ENCODE data around the gene NPHP1.

DNA sequence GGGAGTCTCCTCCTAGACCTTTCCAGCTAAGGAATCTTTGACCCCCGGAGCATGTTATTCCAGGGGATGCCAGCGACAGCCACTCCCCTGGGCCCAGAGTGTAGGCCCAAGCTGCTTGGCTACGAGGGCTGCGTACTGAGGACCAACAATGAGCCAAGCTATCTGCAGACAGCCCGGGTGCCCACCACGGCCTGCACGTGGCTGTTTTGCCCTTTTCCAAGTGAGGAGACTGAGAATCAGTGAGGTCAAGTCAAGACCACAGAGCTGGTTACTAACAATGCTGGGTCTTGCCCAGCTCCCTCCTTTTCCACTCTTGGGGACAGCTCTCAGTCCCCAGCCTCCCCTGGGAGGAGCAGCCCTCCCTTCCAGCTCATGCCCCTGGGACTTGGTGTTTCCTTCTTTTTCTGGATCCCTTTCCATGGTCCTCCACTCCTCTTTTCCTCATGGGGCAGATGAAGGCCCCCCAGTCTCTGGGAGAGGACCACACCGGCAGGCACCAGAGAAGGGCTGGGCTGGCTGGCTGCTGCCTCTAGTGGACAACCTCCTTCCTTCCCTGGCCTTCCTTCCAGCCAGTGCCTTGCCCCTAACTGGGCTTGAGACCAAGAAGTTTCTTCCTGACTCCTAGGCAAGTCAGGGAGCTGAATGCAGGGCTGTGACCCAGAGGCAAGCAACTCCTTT is 88.6 kb downstream of the NPHP1 start:
- TF ChIP-seq IRF2 (CRISPR knock-in tag; IDR thresholded peaks at IDR 0.05; ENCODE audit: borderline replicate concordance, low read depth) (no peak), CTCF (IDR thresholded peaks at IDR 0.05) (no peak), MAX (CRISPR knock-in tag; IDR thresholded peaks at IDR 0.05) (no peak), NFYB (CRISPR knock-in tag; conservative IDR thresholded peaks at IDR 0.05; ENCODE audit: low read depth) (no peak), ZNF512 (CRISPR knock-in tag; IDR thresholded peaks at IDR 0.05; ENCODE audit: borderline replicate concordance) (no peak), ZNF121 (CRISPR knock-in tag; IDR thresholded peaks at IDR 0.05) (no peak), ZNF138 (CRISPR knock-in tag; conservative IDR thresholded peaks at IDR 0.05) (no peak), STAT6 (CRISPR knock-in tag; conservative IDR thresholded peaks at IDR 0.05; ENCODE audit: low read depth) (no peak), CREM (CRISPR knock-in tag; IDR thresholded peaks at IDR 0.05) (no peak), CREB1 (CRISPR knock-in tag; IDR thresholded peaks at IDR 0.05) (no peak)
- TF ChIP-seq, protein P1, sequence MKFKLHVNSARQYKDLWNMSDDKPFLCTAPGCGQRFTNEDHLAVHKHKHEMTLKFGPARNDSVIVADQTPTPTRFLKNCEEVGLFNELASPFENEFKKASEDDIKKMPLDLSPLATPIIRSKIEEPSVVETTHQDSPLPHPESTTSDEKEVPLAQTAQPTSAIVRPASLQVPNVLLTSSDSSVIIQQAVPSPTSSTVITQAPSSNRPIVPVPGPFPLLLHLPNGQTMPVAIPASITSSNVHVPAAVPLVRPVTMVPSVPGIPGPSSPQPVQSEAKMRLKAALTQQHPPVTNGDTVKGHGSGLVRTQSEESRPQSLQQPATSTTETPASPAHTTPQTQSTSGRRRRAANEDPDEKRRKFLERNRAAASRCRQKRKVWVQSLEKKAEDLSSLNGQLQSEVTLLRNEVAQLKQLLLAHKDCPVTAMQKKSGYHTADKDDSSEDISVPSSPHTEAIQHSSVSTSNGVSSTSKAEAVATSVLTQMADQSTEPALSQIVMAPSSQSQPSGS (CRISPR knock-in tag; IDR thresholded peaks at IDR 0.05; ENCODE audit: borderline replicate concordance, low read depth): no peak
- TF ChIP-seq, protein P2, sequence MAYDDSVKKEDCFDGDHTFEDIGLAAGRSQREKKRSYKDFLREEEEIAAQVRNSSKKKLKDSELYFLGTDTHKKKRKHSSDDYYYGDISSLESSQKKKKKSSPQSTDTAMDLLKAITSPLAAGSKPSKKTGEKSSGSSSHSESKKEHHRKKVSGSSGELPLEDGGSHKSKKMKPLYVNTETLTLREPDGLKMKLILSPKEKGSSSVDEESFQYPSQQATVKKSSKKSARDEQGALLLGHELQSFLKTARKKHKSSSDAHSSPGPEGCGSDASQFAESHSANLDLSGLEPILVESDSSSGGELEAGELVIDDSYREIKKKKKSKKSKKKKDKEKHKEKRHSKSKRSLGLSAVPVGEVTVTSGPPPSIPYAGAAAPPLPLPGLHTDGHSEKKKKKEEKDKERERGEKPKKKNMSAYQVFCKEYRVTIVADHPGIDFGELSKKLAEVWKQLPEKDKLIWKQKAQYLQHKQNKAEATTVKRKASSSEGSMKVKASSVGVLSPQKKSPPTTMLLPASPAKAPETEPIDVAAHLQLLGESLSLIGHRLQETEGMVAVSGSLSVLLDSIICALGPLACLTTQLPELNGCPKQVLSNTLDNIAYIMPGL (CRISPR knock-in tag; IDR thresholded peaks at IDR 0.05): no peak
